SK-MEL-5 (cell line): ENCODE data around the gene ACACA. TPM values are rescaled to one million over a fixed set of nuclear protein-coding genes. Genes with fewer than 3 reads are reported as not detected.
A peak's percentile ranks its signal among the peaks of the same experiment; 100 is the strongest.

Experiments used
- DNase-seq: peaks from one replicate; pipeline ENCODE4 v3.0.0-alpha.2; 2016; ENCODE audit warnings: low read depth, low spot score
- in situ Hi-C: cut with HindIII; loops from 2 replicates; pipeline ENCODE4 v1.10.0; 2016; ENCODE audit warnings: low sequenced_read_pairs, high pct_unique_total_duplicates, low pct_unique_long_range_greater_than_20kb
- total RNA-seq: library from RNA; depleted of rRNA; stranded (reverse); fragments of >200 nt; shearing (Covaris generic); gene quantifications from 2 replicates; pipeline ENCODE4 v1.2.3, GENCODE V29; 2014

Gene ACACA
- total RNA-seq, 1 experiment from 2014 or later = 37.8 TPM

- in situ Hi-C loops = no loop called here
Measured at GRCh38 chr17:37062021-37062420, 344.6 kb downstream of the ACACA start.

GRCh38 chr17:37060928-37061327 is 345.7 kb downstream of the ACACA start:
- in situ Hi-C loops = no loop called here
- DNase-seq = no peak

More at GRCh38 chr17:37062021-37062420, 344.6 kb downstream of the ACACA start:
- DNase-seq = no peak

GRCh38 chr17:37060094-37060493 is 346.5 kb downstream of the ACACA start:
- no peak for DNase-seq
- in situ Hi-C loops = no loop called here

- in situ Hi-C loops = no loop called here
- no peak for DNase-seq
Measured at GRCh38 chr17:37059493-37059892, 347.1 kb downstream of the ACACA start.

- DNase-seq = no peak
- in situ Hi-C loops = no loop called here
Measured at GRCh38 chr17:37056622-37057021, 350.0 kb downstream of the ACACA start.

GRCh38 chr17:37054894-37055293 is 351.7 kb downstream of the ACACA start:
- DNase-seq = peak; percentile 5
- in situ Hi-C loops = no loop called here

- in situ Hi-C loops = no loop called here
- DNase-seq = no peak
Measured at GRCh38 chr17:37052450-37052849, 354.2 kb downstream of the ACACA start.

- in situ Hi-C loops = no loop called here
- no peak for DNase-seq
Measured at GRCh38 chr17:37051833-37052232, 354.8 kb downstream of the ACACA start.

GRCh38 chr17:37051381-37051780 is 355.3 kb downstream of the ACACA start:
- DNase-seq = no peak
- in situ Hi-C loops = no loop called here

GRCh38 chr17:37050920-37051319 is 355.7 kb downstream of the ACACA start:
- DNase-seq = no peak
- in situ Hi-C loops = no loop called here

- no peak for DNase-seq
- in situ Hi-C loops = no loop called here
Measured at GRCh38 chr17:37048811-37049210, 357.8 kb downstream of the ACACA start.

- in situ Hi-C loops = no loop called here
- DNase-seq = peak; percentile 88
Measured at GRCh38 chr17:37047631-37048104, 359.0 kb downstream of the ACACA start.

- in situ Hi-C loops = no loop called here
- no peak for DNase-seq
Measured at GRCh38 chr17:37045351-37045922, 361.2 kb downstream of the ACACA start.

- in situ Hi-C loops = no loop called here
- peak; percentile 32 for DNase-seq
Measured at GRCh38 chr17:37043201-37043600, 363.4 kb downstream of the ACACA start.

- DNase-seq = no peak
- in situ Hi-C loops = no loop called here
Measured at GRCh38 chr17:37041932-37042331, 364.7 kb downstream of the ACACA start.

- in situ Hi-C loops = no loop called here
- no peak for DNase-seq
Measured at GRCh38 chr17:37039269-37039668, 367.4 kb downstream of the ACACA start.

- no peak for DNase-seq
- in situ Hi-C loops = no loop called here
Measured at GRCh38 chr17:37037590-37038155, 369.0 kb downstream of the ACACA start.
